ENCODE results near the gene INO80C. TPM values are rescaled to one million over a fixed set of nuclear protein-coding genes. Genes with fewer than 3 reads are reported as not detected.

The INO80C gene
- total RNA-seq, 2 donors from 2014 or later, result 11.1 to 13.9 TPM

GRCh38 chr18:35479911-35480586 lies 17.7 kb downstream of the INO80C start:
- peaks cover 0 to 9% of the 10 kb centered on the region in 2 donors for H3K4me1 ChIP-seq
- no peak for DNase-seq (ENCODE audit: low spot score)
- no peak overlapping the region for H3K27ac ChIP-seq
- H3K4me3 ChIP-seq, result no peak overlapping the region
- no peaks in the 10 kb centered on the region for H3K36me3 ChIP-seq
- no peaks in the 10 kb centered on the region for H3K27me3 ChIP-seq
- H3K9me3 ChIP-seq, result no peaks in the 10 kb centered on the region
- no peak for TF ChIP-seq CTCF (IDR thresholded peaks at IDR 0.05)

GRCh38 chr18:35478520-35479435 lies 19.0 kb downstream of the INO80C start:
- H3K27me3 ChIP-seq, result no peaks in the 10 kb centered on the region
- no peak for TF ChIP-seq CTCF (IDR thresholded peaks at IDR 0.05)
- no peak overlapping the region for H3K4me3 ChIP-seq
- peaks cover 0 to 9% of the 10 kb centered on the region in 2 donors for H3K4me1 ChIP-seq
- H3K36me3 ChIP-seq, result no peaks in the 10 kb centered on the region
- H3K9me3 ChIP-seq, result no peaks in the 10 kb centered on the region
- H3K27ac ChIP-seq, result no peak overlapping the region
- DNase-seq (ENCODE audit: low spot score), result no peak

- H3K9me3 ChIP-seq, result no peaks in the 10 kb centered on the region
- H3K4me3 ChIP-seq, result no peak overlapping the region
- H3K27ac ChIP-seq, result no peak overlapping the region
- no peaks in the 10 kb centered on the region for H3K36me3 ChIP-seq
- peaks cover 0 to 9% of the 10 kb centered on the region in 2 donors for H3K4me1 ChIP-seq
- no peak for TF ChIP-seq CTCF (IDR thresholded peaks at IDR 0.05)
- DNase-seq (ENCODE audit: low spot score), result no peak
- no peaks in the 10 kb centered on the region for H3K27me3 ChIP-seq
These were observed 19.8 kb downstream of the INO80C start for GRCh38 chr18:35477974-35478373.

GRCh38 chr18:35477497-35477896 lies 20.3 kb downstream of the INO80C start:
- no peak overlapping the region for H3K27ac ChIP-seq
- peaks cover 0 to 9% of the 10 kb centered on the region in 2 donors for H3K4me1 ChIP-seq
- H3K27me3 ChIP-seq, result no peaks in the 10 kb centered on the region
- no peak overlapping the region for H3K4me3 ChIP-seq
- H3K36me3 ChIP-seq, result no peaks in the 10 kb centered on the region
- no peak for TF ChIP-seq CTCF (IDR thresholded peaks at IDR 0.05)
- no peaks in the 10 kb centered on the region for H3K9me3 ChIP-seq
- DNase-seq (ENCODE audit: low spot score), result no peak

GRCh38 chr18:35474884-35475283 lies 22.9 kb downstream of the INO80C start:
- Histone ChIP-seq H3K36me3 (no peaks in the 10 kb centered on the region), H3K4me1 (peaks cover 0 to 9% of the 10 kb centered on the region in 2 donors), H3K4me3 (no peak overlapping the region), H3K9me3 (no peaks in the 10 kb centered on the region), H3K27ac (no peak overlapping the region), H3K27me3 (no peaks in the 10 kb centered on the region)
- DNase-seq (ENCODE audit: low spot score), result no peak
- no peak for TF ChIP-seq CTCF (IDR thresholded peaks at IDR 0.05)
